HepG2 (cell line): ENCODE data around the gene CELSR2. TPM values are rescaled to one million over a fixed set of nuclear protein-coding genes. Genes with fewer than 3 reads are reported as not detected.
A peak's percentile ranks its signal among the peaks of the same experiment; 100 is the strongest.

Experiments
- ARNT2 ChIP-seq: sonication (generic); formaldehyde crosslinking; IDR thresholded peaks from 2 replicates; pipeline ENCODE4 v1.8.0; 2022; ENCODE audit warnings: mild to moderate bottlenecking, low read depth, missing genetic modification reagents, moderate library complexity
- KDM5B ChIP-seq: sonication (generic); formaldehyde crosslinking; IDR thresholded peaks from 2 replicates; pipeline ENCODE4 v1.4.0; 2020; ENCODE audit warnings: missing genetic modification reagents, mild to moderate bottlenecking, borderline replicate concordance
- NBN ChIP-seq: fragments of 450-650 bp; conservative IDR thresholded peaks from 2 replicates; pipeline ENCODE4 v1.6.1; 2017
- RFX1 ChIP-seq: fragments of 450-650 bp; IDR thresholded peaks from 2 replicates; pipeline ENCODE4 v1.6.1; 2017
- SOX13 ChIP-seq, 3 experiments: fragments of 450-650 bp in 1 of 3; sonication (generic) in 1 of 3; formaldehyde crosslinking in 1 of 3; IDR thresholded peaks in 2 of 3; conservative IDR thresholded peaks in 1 of 3; 2 replicates each; pipeline versions ENCODE4 v1.5.0 to v1.6.1; 2016 to 2020; ENCODE audit warnings: antibody characterized with exemption in 1 of 3, mild to moderate bottlenecking in 1 of 3, missing compliant biosample characterization in 1 of 3, missing genetic modification reagents in 1 of 3, moderate library complexity in 1 of 3
- TCF12 ChIP-seq, 2 experiments: fragments of 450-650 bp in 1 of 2; sonication (generic) in 1 of 2; formaldehyde crosslinking in 1 of 2; IDR thresholded peaks; 2 replicates each; pipeline versions ENCODE4 v1.6.1 to v1.8.0; 2017 to 2022; ENCODE audit warnings: antibody characterized with exemption in 1 of 2, mild to moderate bottlenecking in 1 of 2, missing genetic modification reagents in 1 of 2, moderate library complexity in 1 of 2
- TMF1 ChIP-seq: sonication (generic); formaldehyde crosslinking; IDR thresholded peaks from 2 replicates; pipeline ENCODE4 v1.8.1; 2022; ENCODE audit warnings: low read depth, missing genetic modification reagents
- ZFY ChIP-seq: sonication (generic); formaldehyde crosslinking; IDR thresholded peaks from 2 replicates; pipeline ENCODE4 v1.4.0; 2020; ENCODE audit warnings: missing genetic modification reagents
- ZNF124 ChIP-seq: sonication (generic); formaldehyde crosslinking; IDR thresholded peaks from 2 replicates; pipeline ENCODE4 v1.4.0; 2020; ENCODE audit warnings: missing genetic modification reagents
- ZNF251 ChIP-seq: sonication (generic); formaldehyde crosslinking; IDR thresholded peaks from 2 replicates; pipeline ENCODE4 v1.9.0; 2021; ENCODE audit warnings: mild to moderate bottlenecking, missing genetic modification reagents
- ZNF292 ChIP-seq: sonication (generic); formaldehyde crosslinking; IDR thresholded peaks from 2 replicates; pipeline ENCODE4 v1.8.1; 2022; ENCODE audit warnings: mild to moderate bottlenecking, low read depth, missing genetic modification reagents, borderline replicate concordance
- ZNF33A ChIP-seq: sonication (generic); formaldehyde crosslinking; IDR thresholded peaks from 2 replicates; pipeline ENCODE4 v1.5.1; 2020; ENCODE audit warnings: missing genetic modification reagents, mild to moderate bottlenecking, moderate library complexity, borderline replicate concordance
- ZNF354B ChIP-seq: sonication (generic); formaldehyde crosslinking; IDR thresholded peaks from 2 replicates; pipeline ENCODE4 v1.8.0; 2022; ENCODE audit warnings: mild to moderate bottlenecking, missing genetic modification reagents
- ZNF746 ChIP-seq: sonication (generic); formaldehyde crosslinking; IDR thresholded peaks from 2 replicates; pipeline ENCODE4 v1.8.0; 2022; ENCODE audit warnings: mild to moderate bottlenecking, missing genetic modification reagents
- polyA plus RNA-seq, 8 experiments: library from polyadenylated mRNA; depleted of rRNA in 3 of 8; stranded (reverse) in 7 of 8; unstranded in 1 of 8; fragments of >200 nt; fragmentation: Illumina TruSeq in 4 of 8; extraction: Trizol in 4 of 8; gene quantifications; 2 replicates each; pipeline versions ENCODE4 v1.2.1 to v1.2.3, GENCODE V29; 2011 to 2016; ENCODE audit warnings: low read depth in 4 of 8, missing spikeins in 1 of 8, mixed read lengths in 1 of 8; ENCODE audit not compliant: insufficient read depth in 1 of 8
- total RNA-seq, 5 experiments: library from RNA; depleted of rRNA; stranded (reverse); fragments of >200 nt; fragmentation: Illumina TruSeq; extraction: Trizol; gene quantifications; 2 replicates each; pipeline ENCODE4 v1.2.3, GENCODE V29; 2016; ENCODE audit warnings: low read depth in 1 of 5
- TF ChIP-seq, protein P1 (sequence below): sonication (generic); formaldehyde crosslinking; IDR thresholded peaks from 2 replicates; pipeline ENCODE4 v1.8.1; 2023; ENCODE audit warnings: mild to moderate bottlenecking, missing genetic modification reagents
- TF ChIP-seq, protein P2 (sequence below): sonication (generic); formaldehyde crosslinking; IDR thresholded peaks from 2 replicates; pipeline ENCODE4 v1.5.0; 2020; ENCODE audit warnings: mild to moderate bottlenecking, missing genetic modification reagents
- TF ChIP-seq, protein P3 (sequence below): sonication (generic); formaldehyde crosslinking; IDR thresholded peaks from 2 replicates; pipeline ENCODE4 v1.4.0; 2020; ENCODE audit warnings: missing genetic modification reagents, borderline replicate concordance

CELSR2 gene
- total and polyA plus RNA-seq, 2 of the 13 experiments (the other 11 are each of a cell fraction or from before 2014, with no cell fraction given): 4.0 to 6.6 TPM

DNA sequence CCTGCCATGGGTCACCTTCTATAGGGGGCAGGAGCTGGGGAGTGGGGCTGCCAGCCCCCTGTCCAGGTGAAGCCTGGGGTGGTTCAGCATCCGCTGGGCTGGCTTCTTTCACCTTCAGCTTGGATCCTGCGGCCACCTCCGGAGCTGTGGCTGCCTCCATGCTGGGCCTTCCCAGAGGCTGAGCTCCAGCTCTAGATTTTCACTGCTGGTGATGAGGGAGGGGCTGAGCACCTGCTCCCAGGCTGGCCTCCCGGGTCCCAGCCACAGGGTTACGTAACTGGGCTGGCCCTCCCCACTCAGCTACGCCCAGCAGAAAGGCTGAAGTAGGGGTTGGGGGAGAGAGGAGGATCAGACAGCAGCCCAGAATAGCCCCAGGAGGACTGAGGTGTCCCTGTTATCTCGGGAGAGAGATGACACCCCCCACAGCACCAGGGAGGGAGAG lies 57.5 kb downstream of the CELSR2 start, which contains the start of gene MYBPHL (continued):
- no peak for TF ChIP-seq SOX13 (IDR thresholded peaks at IDR 0.05)
- no peak for TF ChIP-seq SOX13 (CRISPR knock-in tag; conservative IDR thresholded peaks at IDR 0.05 in 1 of 2, IDR thresholded peaks at IDR 0.05 in 1 of 2)
- TF ChIP-seq NBN: no peak
- TF ChIP-seq ZNF746 (CRISPR knock-in tag): 0 out of 2 replicates have a peak, but pooled peaks have one; percentile 25
- no peak for TF ChIP-seq ZNF292 (CRISPR knock-in tag)
- TF ChIP-seq, protein P1, sequence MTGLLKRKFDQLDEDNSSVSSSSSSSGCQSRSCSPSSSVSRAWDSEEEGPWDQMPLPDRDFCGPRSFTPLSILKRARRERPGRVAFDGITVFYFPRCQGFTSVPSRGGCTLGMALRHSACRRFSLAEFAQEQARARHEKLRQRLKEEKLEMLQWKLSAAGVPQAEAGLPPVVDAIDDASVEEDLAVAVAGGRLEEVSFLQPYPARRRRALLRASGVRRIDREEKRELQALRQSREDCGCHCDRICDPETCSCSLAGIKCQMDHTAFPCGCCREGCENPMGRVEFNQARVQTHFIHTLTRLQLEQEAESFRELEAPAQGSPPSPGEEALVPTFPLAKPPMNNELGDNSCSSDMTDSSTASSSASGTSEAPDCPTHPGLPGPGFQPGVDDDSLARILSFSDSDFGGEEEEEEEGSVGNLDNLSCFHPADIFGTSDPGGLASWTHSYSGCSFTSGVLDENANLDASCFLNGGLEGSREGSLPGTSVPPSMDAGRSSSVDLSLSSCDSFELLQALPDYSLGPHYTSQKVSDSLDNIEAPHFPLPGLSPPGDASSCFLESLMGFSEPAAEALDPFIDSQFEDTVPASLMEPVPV: no peak
- peak; percentile 47; the same call in 1 of the 2 replicates for TF ChIP-seq ZFY (CRISPR knock-in tag)
- peak; percentile 53; the same call in 1 of the 2 replicates for TF ChIP-seq ARNT2 (CRISPR knock-in tag)
- TF ChIP-seq ZNF124 (CRISPR knock-in tag): no peak
- no peak for TF ChIP-seq TCF12 (IDR thresholded peaks at IDR 0.05)
- 0 out of 2 replicates have a peak, but pooled peaks have one; percentile 27 for TF ChIP-seq TCF12 (CRISPR knock-in tag; IDR thresholded peaks at IDR 0.05)
- no peak for TF ChIP-seq ZNF354B (CRISPR knock-in tag)
- TF ChIP-seq TMF1 (CRISPR knock-in tag): no peak
- TF ChIP-seq, protein P2, sequence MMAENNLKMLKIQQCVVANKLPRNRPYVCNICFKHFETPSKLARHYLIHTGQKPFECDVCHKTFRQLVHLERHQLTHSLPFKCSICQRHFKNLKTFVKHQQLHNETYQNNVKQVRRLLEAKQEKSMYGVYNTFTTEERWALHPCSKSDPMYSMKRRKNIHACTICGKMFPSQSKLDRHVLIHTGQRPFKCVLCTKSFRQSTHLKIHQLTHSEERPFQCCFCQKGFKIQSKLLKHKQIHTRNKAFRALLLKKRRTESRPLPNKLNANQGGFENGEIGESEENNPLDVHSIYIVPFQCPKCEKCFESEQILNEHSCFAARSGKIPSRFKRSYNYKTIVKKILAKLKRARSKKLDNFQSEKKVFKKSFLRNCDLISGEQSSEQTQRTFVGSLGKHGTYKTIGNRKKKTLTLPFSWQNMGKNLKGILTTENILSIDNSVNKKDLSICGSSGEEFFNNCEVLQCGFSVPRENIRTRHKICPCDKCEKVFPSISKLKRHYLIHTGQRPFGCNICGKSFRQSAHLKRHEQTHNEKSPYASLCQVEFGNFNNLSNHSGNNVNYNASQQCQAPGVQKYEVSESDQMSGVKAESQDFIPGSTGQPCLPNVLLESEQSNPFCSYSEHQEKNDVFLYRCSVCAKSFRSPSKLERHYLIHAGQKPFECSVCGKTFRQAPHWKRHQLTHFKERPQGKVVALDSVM: peak; percentile 94
- TF ChIP-seq, protein P3, sequence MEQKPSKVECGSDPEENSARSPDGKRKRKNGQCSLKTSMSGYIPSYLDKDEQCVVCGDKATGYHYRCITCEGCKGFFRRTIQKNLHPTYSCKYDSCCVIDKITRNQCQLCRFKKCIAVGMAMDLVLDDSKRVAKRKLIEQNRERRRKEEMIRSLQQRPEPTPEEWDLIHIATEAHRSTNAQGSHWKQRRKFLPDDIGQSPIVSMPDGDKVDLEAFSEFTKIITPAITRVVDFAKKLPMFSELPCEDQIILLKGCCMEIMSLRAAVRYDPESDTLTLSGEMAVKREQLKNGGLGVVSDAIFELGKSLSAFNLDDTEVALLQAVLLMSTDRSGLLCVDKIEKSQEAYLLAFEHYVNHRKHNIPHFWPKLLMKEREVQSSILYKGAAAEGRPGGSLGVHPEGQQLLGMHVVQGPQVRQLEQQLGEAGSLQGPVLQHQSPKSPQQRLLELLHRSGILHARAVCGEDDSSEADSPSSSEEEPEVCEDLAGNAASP: no peak
- no peak for TF ChIP-seq ZNF251 (CRISPR knock-in tag)
- TF ChIP-seq KDM5B (CRISPR knock-in tag): 0 out of 2 replicates have a peak, but pooled peaks have one; percentile 56
- no peak for TF ChIP-seq RFX1
- no peak for TF ChIP-seq ZNF33A (CRISPR knock-in tag)
